ENCODE measurements around the gene LRRC8D.
"Not testable (repeated sequence)": the region's sequence is repeated elsewhere in the genome, so short reads cannot be mapped to it uniquely, and the experiment has no call there.

Gene LRRC8D

GRCh38 chr1:89791064-89791726, 29.6 kb upstream of the LRRC8D start:
- DNase-seq (ENCODE audit: low read depth, low spot score): no peak
- WGBS (ENCODE audit: insufficient coverage, insufficient read length): no CpG with 5 or more reads among the region's 3 CpGs
- no peak overlapping the region for H3K27ac ChIP-seq (ENCODE audit: low read length)
- no peaks in the 10 kb centered on the region for H3K27me3 ChIP-seq (ENCODE audit: control insufficient read depth, insufficient read depth, low read length)
- no peaks in the 10 kb centered on the region for H3K9me3 ChIP-seq (ENCODE audit: control insufficient read depth, insufficient read depth, low read length)
- no peaks in the 10 kb centered on the region for H3K36me3 ChIP-seq (ENCODE audit: control insufficient read depth, insufficient read depth, low read length)
- no peaks in the 10 kb centered on the region for H3K4me1 ChIP-seq (ENCODE audit: control insufficient read depth, insufficient read depth, low read length)
- H3K4me3 ChIP-seq (ENCODE audit: low read length): no peak overlapping the region

GRCh38 chr1:89794406-89794805, 26.4 kb upstream of the LRRC8D start:
- Histone ChIP-seq H3K27me3 (ENCODE audit: control insufficient read depth, insufficient read depth, low read length) (no peaks in the 10 kb centered on the region), H3K9me3 (ENCODE audit: control insufficient read depth, insufficient read depth, low read length) (no peaks in the 10 kb centered on the region), H3K36me3 (ENCODE audit: control insufficient read depth, insufficient read depth, low read length) (no peaks in the 10 kb centered on the region), H3K27ac (ENCODE audit: low read length) (no peak overlapping the region), H3K4me1 (ENCODE audit: control insufficient read depth, insufficient read depth, low read length) (no peaks in the 10 kb centered on the region), H3K4me3 (ENCODE audit: low read length) (no peak overlapping the region)
- DNase-seq (ENCODE audit: low read depth, low spot score): no peak
- WGBS (ENCODE audit: insufficient coverage, insufficient read length): no CpG with 5 or more reads among the region's 5 CpGs

- not testable (repeated sequence) for H3K27me3 ChIP-seq (ENCODE audit: control insufficient read depth, insufficient read depth, low read length); H3K4me1 ChIP-seq (ENCODE audit: control insufficient read depth, insufficient read depth, low read length); H3K4me3 ChIP-seq (ENCODE audit: low read length); H3K27ac ChIP-seq (ENCODE audit: low read length); H3K36me3 ChIP-seq (ENCODE audit: control insufficient read depth, insufficient read depth, low read length); H3K9me3 ChIP-seq (ENCODE audit: control insufficient read depth, insufficient read depth, low read length); DNase-seq (ENCODE audit: low read depth, low spot score)
- no CpG with 5 or more reads among the region's 4 CpGs for WGBS (ENCODE audit: insufficient coverage, insufficient read length)
These were observed 25.3 kb upstream of the LRRC8D start for GRCh38 chr1:89795571-89795970.

- not testable (repeated sequence) for DNase-seq (ENCODE audit: low read depth, low spot score); H3K4me1 ChIP-seq (ENCODE audit: control insufficient read depth, insufficient read depth, low read length); H3K9me3 ChIP-seq (ENCODE audit: control insufficient read depth, insufficient read depth, low read length); H3K4me3 ChIP-seq (ENCODE audit: low read length); H3K27me3 ChIP-seq (ENCODE audit: control insufficient read depth, insufficient read depth, low read length); H3K36me3 ChIP-seq (ENCODE audit: control insufficient read depth, insufficient read depth, low read length); H3K27ac ChIP-seq (ENCODE audit: low read length)
- WGBS (ENCODE audit: insufficient coverage, insufficient read length): no CpG with 5 or more reads among the region's 32 CpGs
These were observed 23.0 kb upstream of the LRRC8D start for GRCh38 chr1:89797876-89798275.

GRCh38 chr1:89799495-89799894, 21.3 kb upstream of the LRRC8D start:
- no CpG with 5 or more reads among the region's 4 CpGs for WGBS (ENCODE audit: insufficient coverage, insufficient read length)
- H3K36me3 ChIP-seq (ENCODE audit: control insufficient read depth, insufficient read depth, low read length): no peaks in the 10 kb centered on the region
- H3K4me1 ChIP-seq (ENCODE audit: control insufficient read depth, insufficient read depth, low read length): no peaks in the 10 kb centered on the region
- no peak for DNase-seq (ENCODE audit: low read depth, low spot score)
- no peak overlapping the region for H3K4me3 ChIP-seq (ENCODE audit: low read length)
- no peaks in the 10 kb centered on the region for H3K9me3 ChIP-seq (ENCODE audit: control insufficient read depth, insufficient read depth, low read length)
- H3K27me3 ChIP-seq (ENCODE audit: control insufficient read depth, insufficient read depth, low read length): no peaks in the 10 kb centered on the region
- no peak overlapping the region for H3K27ac ChIP-seq (ENCODE audit: low read length)

- H3K27ac ChIP-seq (ENCODE audit: low read length): no peak overlapping the region
- WGBS (ENCODE audit: insufficient coverage, insufficient read length): no CpG with 5 or more reads among the region's 4 CpGs
- H3K4me3 ChIP-seq (ENCODE audit: low read length): no peak overlapping the region
- no peaks in the 10 kb centered on the region for H3K4me1 ChIP-seq (ENCODE audit: control insufficient read depth, insufficient read depth, low read length)
- no peak for DNase-seq (ENCODE audit: low read depth, low spot score)
- H3K36me3 ChIP-seq (ENCODE audit: control insufficient read depth, insufficient read depth, low read length): no peaks in the 10 kb centered on the region
- H3K27me3 ChIP-seq (ENCODE audit: control insufficient read depth, insufficient read depth, low read length): no peaks in the 10 kb centered on the region
- no peaks in the 10 kb centered on the region for H3K9me3 ChIP-seq (ENCODE audit: control insufficient read depth, insufficient read depth, low read length)
These were observed 20.7 kb upstream of the LRRC8D start for GRCh38 chr1:89800022-89800655.

- no CpG with 5 or more reads among the region's 7 CpGs for WGBS (ENCODE audit: insufficient coverage, insufficient read length)
- Histone ChIP-seq H3K4me1 (ENCODE audit: control insufficient read depth, insufficient read depth, low read length) (no peaks in the 10 kb centered on the region), H3K4me3 (ENCODE audit: low read length) (no peak overlapping the region), H3K9me3 (ENCODE audit: control insufficient read depth, insufficient read depth, low read length) (no peaks in the 10 kb centered on the region), H3K27ac (ENCODE audit: low read length) (no peak overlapping the region), H3K36me3 (ENCODE audit: control insufficient read depth, insufficient read depth, low read length) (no peaks in the 10 kb centered on the region), H3K27me3 (ENCODE audit: control insufficient read depth, insufficient read depth, low read length) (no peaks in the 10 kb centered on the region)
- no peak for DNase-seq (ENCODE audit: low read depth, low spot score)
These were observed 20.1 kb upstream of the LRRC8D start for GRCh38 chr1:89800718-89801117.

- Histone ChIP-seq H3K9me3 (ENCODE audit: control insufficient read depth, insufficient read depth, low read length) (no peaks in the 10 kb centered on the region), H3K27me3 (ENCODE audit: control insufficient read depth, insufficient read depth, low read length) (no peaks in the 10 kb centered on the region), H3K4me1 (ENCODE audit: control insufficient read depth, insufficient read depth, low read length) (no peaks in the 10 kb centered on the region), H3K4me3 (ENCODE audit: low read length) (no peak overlapping the region), H3K36me3 (ENCODE audit: control insufficient read depth, insufficient read depth, low read length) (no peaks in the 10 kb centered on the region), H3K27ac (ENCODE audit: low read length) (no peak overlapping the region)
- no peak for DNase-seq (ENCODE audit: low read depth, low spot score)
- no CpG with 5 or more reads among the region's 2 CpGs for WGBS (ENCODE audit: insufficient coverage, insufficient read length)
These were observed 18.8 kb upstream of the LRRC8D start for GRCh38 chr1:89802051-89802450.

- no CpG with 5 or more reads among the region's 2 CpGs for WGBS (ENCODE audit: insufficient coverage, insufficient read length)
- no peak overlapping the region for H3K4me3 ChIP-seq (ENCODE audit: low read length)
- H3K9me3 ChIP-seq (ENCODE audit: control insufficient read depth, insufficient read depth, low read length): no peaks in the 10 kb centered on the region
- H3K27me3 ChIP-seq (ENCODE audit: control insufficient read depth, insufficient read depth, low read length): no peaks in the 10 kb centered on the region
- H3K4me1 ChIP-seq (ENCODE audit: control insufficient read depth, insufficient read depth, low read length): no peaks in the 10 kb centered on the region
- DNase-seq (ENCODE audit: low read depth, low spot score): no peak
- no peaks in the 10 kb centered on the region for H3K36me3 ChIP-seq (ENCODE audit: control insufficient read depth, insufficient read depth, low read length)
- no peak overlapping the region for H3K27ac ChIP-seq (ENCODE audit: low read length)
These were observed 18.0 kb upstream of the LRRC8D start for GRCh38 chr1:89802841-89803240.

GRCh38 chr1:89804642-89805237, 16.1 kb upstream of the LRRC8D start:
- H3K27me3 ChIP-seq (ENCODE audit: control insufficient read depth, insufficient read depth, low read length): no peaks in the 10 kb centered on the region
- no peaks in the 10 kb centered on the region for H3K9me3 ChIP-seq (ENCODE audit: control insufficient read depth, insufficient read depth, low read length)
- H3K4me1 ChIP-seq (ENCODE audit: control insufficient read depth, insufficient read depth, low read length): peaks cover 7% of the 10 kb centered on the region
- no CpG with 5 or more reads among the region's 4 CpGs for WGBS (ENCODE audit: insufficient coverage, insufficient read length)
- H3K27ac ChIP-seq (ENCODE audit: low read length): no peak overlapping the region
- H3K4me3 ChIP-seq (ENCODE audit: low read length): no peak overlapping the region
- DNase-seq (ENCODE audit: low read depth, low spot score): no peak
- H3K36me3 ChIP-seq (ENCODE audit: control insufficient read depth, insufficient read depth, low read length): no peaks in the 10 kb centered on the region

- H3K27me3 ChIP-seq (ENCODE audit: control insufficient read depth, insufficient read depth, low read length): no peaks in the 10 kb centered on the region
- H3K4me3 ChIP-seq (ENCODE audit: low read length): no peak overlapping the region
- H3K27ac ChIP-seq (ENCODE audit: low read length): no peak overlapping the region
- no peaks in the 10 kb centered on the region for H3K9me3 ChIP-seq (ENCODE audit: control insufficient read depth, insufficient read depth, low read length)
- DNase-seq (ENCODE audit: low read depth, low spot score): no peak
- peaks cover 7% of the 10 kb centered on the region for H3K4me1 ChIP-seq (ENCODE audit: control insufficient read depth, insufficient read depth, low read length)
- no CpG with 5 or more reads among the region's 3 CpGs for WGBS (ENCODE audit: insufficient coverage, insufficient read length)
- H3K36me3 ChIP-seq (ENCODE audit: control insufficient read depth, insufficient read depth, low read length): no peaks in the 10 kb centered on the region
These were observed 14.2 kb upstream of the LRRC8D start for GRCh38 chr1:89806616-89807015.

All from iPS DF 6.9 (cell line).